ENCODE data around the gene R3HDM2. TPM values are rescaled to one million over a fixed set of nuclear protein-coding genes. Genes with fewer than 3 reads are reported as not detected.

The R3HDM2 gene
- total RNA-seq, 4 donors from 2014 or later, result 24.2 to 47.3 (median 26.7) TPM

- DNase-seq (ENCODE audit: low spot score) (no peak), ATAC-seq (ENCODE audit: low FRiP score) (no peak)
- TF ChIP-seq CTCF (IDR thresholded peaks at IDR 0.05), result no peak
These were observed 42.4 kb downstream of the R3HDM2 start for GRCh38 chr12:57388425-57388824.

- DNase-seq (ENCODE audit: low spot score) (no peak), ATAC-seq (ENCODE audit: low FRiP score) (no peak)
- no peak for TF ChIP-seq CTCF (IDR thresholded peaks at IDR 0.05)
These were observed 44.6 kb downstream of the R3HDM2 start for GRCh38 chr12:57386187-57386720.

- DNase-seq (ENCODE audit: low spot score) (no peak), ATAC-seq (ENCODE audit: low FRiP score) (no peak)
- no peak for TF ChIP-seq CTCF (IDR thresholded peaks at IDR 0.05)
These were observed 45.3 kb downstream of the R3HDM2 start for GRCh38 chr12:57385586-57385985.

- TF ChIP-seq CTCF (IDR thresholded peaks at IDR 0.05), result no peak
- ATAC-seq (ENCODE audit: low FRiP score) (no peak), DNase-seq (ENCODE audit: low spot score) (no peak)
These were observed 46.4 kb downstream of the R3HDM2 start for GRCh38 chr12:57384478-57384877.

GRCh38 chr12:57381693-57382220 is 49.1 kb downstream of the R3HDM2 start:
- TF ChIP-seq CTCF (IDR thresholded peaks at IDR 0.05), result no peak
- no peak for DNase-seq (ENCODE audit: low spot score)
- ATAC-seq (ENCODE audit: low FRiP score), result no peak

- TF ChIP-seq CTCF (IDR thresholded peaks at IDR 0.05), result no peak
- DNase-seq (ENCODE audit: low spot score) (no peak), ATAC-seq (ENCODE audit: low FRiP score) (no peak)
These were observed 50.5 kb downstream of the R3HDM2 start for GRCh38 chr12:57380300-57380699.

- ATAC-seq (ENCODE audit: low FRiP score), result no peak
- no peak for DNase-seq (ENCODE audit: low spot score)
- no peak for TF ChIP-seq CTCF (IDR thresholded peaks at IDR 0.05)
These were observed 53.6 kb downstream of the R3HDM2 start for GRCh38 chr12:57377103-57377840.
